ENCODE data around the gene NUP153. TPM values are rescaled to one million over a fixed set of nuclear protein-coding genes. Genes with fewer than 3 reads are reported as not detected.

The NUP153 gene
- total RNA-seq, 1 donor from 2014 or later = 68.7 TPM

- Mint-ChIP-seq H3K36me3 (peaks cover 43% of the 10 kb centered on the region), H3K4me3 (no peak overlapping the region), H3K4me1 (no peaks in the 10 kb centered on the region), H3K9me3 (no peaks in the 10 kb centered on the region), H3K27ac (no peak overlapping the region), H3K27me3 (ENCODE audit: insufficient read depth, low read depth) (no peaks in the 10 kb centered on the region)
- no peak for DNase-seq (ENCODE audit: low spot score)
- Histone ChIP-seq H3K9ac (no peak overlapping the region), H3K9me3 (ENCODE audit: low read depth) (no peaks in the 10 kb centered on the region), H3K4me3 (no peak overlapping the region), H3K27ac (no peak overlapping the region), H2AFZ (replicated peaks) (no peak overlapping the region), H3K36me3 (peaks cover 34% of the 10 kb centered on the region), H3K4me1 (no peaks in the 10 kb centered on the region), H4K20me1 (ENCODE audit: low read depth) (no peaks in the 10 kb centered on the region), H3K27me3 (no peaks in the 10 kb centered on the region), H3K4me2 (no peak overlapping the region), H3K79me2 (ENCODE audit: low read depth) (peaks cover 6% of the 10 kb centered on the region), H3F3A (ENCODE audit: low read depth) (no peaks in the 10 kb centered on the region)
- no peak for TF ChIP-seq EZH2 (IDR thresholded peaks at IDR 0.05)
- no peak for TF ChIP-seq CTCF (IDR thresholded peaks at IDR 0.05)
- no peak for TF ChIP-seq EZH2phosphoT487 (IDR thresholded peaks at IDR 0.05)
These were observed 41.6 kb downstream of the NUP153 start for GRCh38 chr6:17665132-17665531.

GRCh38 chr6:17663226-17663625 lies 43.5 kb downstream of the NUP153 start:
- H4K20me1 ChIP-seq (ENCODE audit: low read depth) = peaks cover 7% of the 10 kb centered on the region
- Mint-ChIP-seq H3K27ac (no peak overlapping the region), H3K4me1 (no peaks in the 10 kb centered on the region), H3K4me3 (no peak overlapping the region), H3K36me3 (peaks cover 36% of the 10 kb centered on the region), H3K27me3 (ENCODE audit: insufficient read depth, low read depth) (no peaks in the 10 kb centered on the region), H3K9me3 (no peaks in the 10 kb centered on the region)
- H3K4me3 ChIP-seq = no peak overlapping the region
- H3K9me3 ChIP-seq (ENCODE audit: low read depth) = no peaks in the 10 kb centered on the region
- TF ChIP-seq CTCF (IDR thresholded peaks at IDR 0.05) = no peak
- TF ChIP-seq EZH2 (IDR thresholded peaks at IDR 0.05) = no peak
- no peak for TF ChIP-seq EZH2phosphoT487 (IDR thresholded peaks at IDR 0.05)
- H3K27ac ChIP-seq = no peak overlapping the region
- no peak overlapping the region for H3K4me2 ChIP-seq
- no peak overlapping the region for H3K9ac ChIP-seq
- peaks cover 23% of the 10 kb centered on the region for H3K36me3 ChIP-seq
- H2AFZ ChIP-seq (replicated peaks) = no peak overlapping the region
- H3K79me2 ChIP-seq (ENCODE audit: low read depth) = peaks cover 17% of the 10 kb centered on the region
- no peaks in the 10 kb centered on the region for H3K27me3 ChIP-seq
- H3K4me1 ChIP-seq = no peaks in the 10 kb centered on the region
- H3F3A ChIP-seq (ENCODE audit: low read depth) = no peaks in the 10 kb centered on the region
- no peak for DNase-seq (ENCODE audit: low spot score)

GRCh38 chr6:17662585-17662984 lies 44.1 kb downstream of the NUP153 start:
- Histone ChIP-seq H3K9me3 (ENCODE audit: low read depth) (no peaks in the 10 kb centered on the region), H3K36me3 (peaks cover 23% of the 10 kb centered on the region), H2AFZ (replicated peaks) (no peak overlapping the region), H3K79me2 (ENCODE audit: low read depth) (peaks cover 23% of the 10 kb centered on the region), H3F3A (ENCODE audit: low read depth) (no peaks in the 10 kb centered on the region), H3K27me3 (no peaks in the 10 kb centered on the region), H3K9ac (no peak overlapping the region), H4K20me1 (ENCODE audit: low read depth) (peaks cover 11% of the 10 kb centered on the region), H3K4me2 (no peak overlapping the region), H3K4me1 (no peaks in the 10 kb centered on the region), H3K27ac (peak overlapping the region; percentile 16), H3K4me3 (no peak overlapping the region)
- H3K9me3 Mint-ChIP-seq = no peaks in the 10 kb centered on the region
- H3K4me3 Mint-ChIP-seq = no peak overlapping the region
- peaks cover 32% of the 10 kb centered on the region for H3K36me3 Mint-ChIP-seq
- TF ChIP-seq CTCF (IDR thresholded peaks at IDR 0.05) = no peak
- TF ChIP-seq EZH2phosphoT487 (IDR thresholded peaks at IDR 0.05) = no peak
- no peak for TF ChIP-seq EZH2 (IDR thresholded peaks at IDR 0.05)
- DNase-seq (ENCODE audit: low spot score) = no peak
- H3K27ac Mint-ChIP-seq = no peak overlapping the region
- H3K4me1 Mint-ChIP-seq = no peaks in the 10 kb centered on the region
- H3K27me3 Mint-ChIP-seq (ENCODE audit: insufficient read depth, low read depth) = no peaks in the 10 kb centered on the region

All from neural progenitor cell (in vitro differentiated cells).